ENCODE measurements around the gene ITGB4.

- TF ChIP-seq CTCF (IDR thresholded peaks at IDR 0.05 in 2 of 3, conservative IDR thresholded peaks at IDR 0.05 in 1 of 3; ENCODE audit: control insufficient read depth in 2 of 3, extremely low read depth in 1 of 3, insufficient read depth in 1 of 3, low read depth in 3 of 3, low read length in 3 of 3) (no peak), PBX3 (IDR thresholded peaks at IDR 0.05; ENCODE audit: insufficient replicate concordance, low read depth, low read length) (no peak)
Observed at GRCh38 chr17:75731086-75731715, 9.9 kb downstream of the ITGB4 start.
